HFF-Myc (cell line): Measurements from ENCODE around the gene STXBP5.
A peak's percentile ranks its signal among the peaks of the same experiment; 100 is the strongest.

ENCODE experiments used
- DNase-seq: peaks from one replicate; pipeline ENCODE4 v3.0.0-alpha.2; 2011; ENCODE audit warnings: low read depth; ENCODE audit errors: extremely low read depth
- H3K4me3 ChIP-seq: replicated peaks from 2 replicates; pipeline ENCODE4 v1.5.1; 2011; ENCODE audit warnings: low read depth, mild to moderate bottlenecking, control low read depth, low read length
- CTCF ChIP-seq: IDR thresholded peaks from 2 replicates; pipeline ENCODE4 v1.5.1; 2012; ENCODE audit warnings: mild to moderate bottlenecking, low read depth, low read length, control low read depth; ENCODE audit errors: missing control alignments

STXBP5 gene

GRCh38 chr6:147281895-147282565 is 77.8 kb downstream of the STXBP5 start:
- TF ChIP-seq CTCF, result no peak
- H3K4me3 ChIP-seq, result no peak overlapping the region
- no peak for DNase-seq

- no peak for DNase-seq
- H3K4me3 ChIP-seq, result no peak overlapping the region
- no peak for TF ChIP-seq CTCF
Observed at GRCh38 chr6:147282566-147282959, 78.3 kb downstream of the STXBP5 start.

GRCh38 chr6:147283460-147283859 is 79.2 kb downstream of the STXBP5 start:
- no peak for TF ChIP-seq CTCF
- H3K4me3 ChIP-seq, result no peak overlapping the region
- peak; percentile 27 for DNase-seq

- no peak overlapping the region for H3K4me3 ChIP-seq
- no peak for TF ChIP-seq CTCF
- peak; percentile 25 for DNase-seq
Observed at GRCh38 chr6:147285087-147285855, 81.1 kb downstream of the STXBP5 start.

GRCh38 chr6:147287869-147288271 is 83.7 kb downstream of the STXBP5 start:
- no peak for TF ChIP-seq CTCF
- no peak for DNase-seq
- H3K4me3 ChIP-seq, result no peak overlapping the region

- TF ChIP-seq CTCF, result no peak
- H3K4me3 ChIP-seq, result no peak overlapping the region
- DNase-seq, result no peak
Observed at GRCh38 chr6:147297124-147297523, 92.9 kb downstream of the STXBP5 start.
